CMK (cell line): ENCODE results near the gene DCANP1.

Experiments
- DNase-seq: peaks from one replicate; pipeline ENCODE4 v3.0.0-alpha.2; 2010; ENCODE audit warnings: low read depth

DCANP1 gene

GRCh38 chr5:135441350-135441831 is 5.8 kb downstream of the DCANP1 start:
- no peak for DNase-seq

DNA sequence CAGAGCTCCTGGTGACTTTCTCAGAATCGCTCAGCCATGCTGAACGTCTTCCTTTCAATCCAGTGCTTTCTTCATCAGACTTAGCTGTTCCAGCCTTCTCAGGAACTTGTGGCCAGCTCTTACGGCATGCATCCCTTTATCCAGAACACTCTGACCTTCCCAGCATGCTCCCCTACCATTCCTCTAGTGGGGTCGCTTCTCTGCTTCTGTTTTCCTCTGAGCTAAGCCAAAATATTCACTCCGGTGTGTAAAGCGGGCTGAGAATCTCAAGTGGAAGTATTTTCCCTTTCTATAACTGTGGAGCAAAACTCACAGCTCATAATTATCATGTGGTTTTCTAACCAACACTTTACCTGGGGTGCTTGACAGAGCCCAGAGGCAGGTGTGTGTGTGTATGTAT is 6.2 kb downstream of the DCANP1 start:
- no peak for DNase-seq

DNA sequence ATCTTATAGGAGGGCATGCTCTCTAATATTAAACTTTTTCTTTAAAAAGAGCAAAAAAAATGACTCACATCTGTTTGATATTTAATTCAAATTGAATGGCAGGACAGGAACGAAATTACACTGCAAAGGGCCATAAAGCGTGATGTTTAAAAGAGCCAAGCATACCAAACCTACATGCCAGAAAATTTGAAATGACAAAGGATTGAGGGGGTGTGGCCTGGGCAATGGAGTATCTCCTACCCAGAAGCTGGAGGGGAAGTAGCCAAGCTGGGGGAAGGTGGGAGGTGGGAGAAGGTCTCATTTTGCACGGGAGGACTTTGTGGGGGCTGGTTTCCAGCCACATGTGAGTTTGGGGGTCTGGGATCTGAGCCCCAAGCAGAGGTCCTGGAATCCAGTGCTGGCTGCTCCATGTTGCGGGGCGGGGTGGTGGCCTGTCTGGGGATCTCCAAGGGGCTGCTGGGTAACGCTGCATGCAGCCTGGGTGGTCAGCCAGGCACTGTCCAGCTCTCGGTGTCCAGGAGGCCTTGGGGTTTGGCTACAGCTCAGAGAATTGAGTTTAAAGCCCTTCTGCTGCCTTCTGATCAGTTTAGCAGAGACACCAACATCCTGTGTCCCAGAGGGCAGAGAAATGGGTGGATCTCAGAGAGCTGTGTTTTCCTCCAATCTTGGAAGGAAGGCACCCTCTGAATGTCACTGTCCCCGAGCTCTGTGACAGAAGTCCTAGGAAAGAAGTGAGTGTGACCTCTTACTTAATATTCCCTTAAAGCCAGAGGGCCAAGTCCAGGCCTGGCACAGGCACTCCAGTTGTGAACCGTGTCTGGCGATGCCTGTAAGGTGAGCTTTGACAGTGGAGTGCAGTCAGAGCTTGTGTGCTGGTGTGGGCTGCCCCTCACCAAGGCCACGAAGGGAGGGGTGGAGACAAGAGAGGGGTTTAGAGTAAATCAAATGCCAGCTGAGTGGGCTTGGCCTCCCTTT is 7.6 kb downstream of the DCANP1 start:
- no peak for DNase-seq

DNA sequence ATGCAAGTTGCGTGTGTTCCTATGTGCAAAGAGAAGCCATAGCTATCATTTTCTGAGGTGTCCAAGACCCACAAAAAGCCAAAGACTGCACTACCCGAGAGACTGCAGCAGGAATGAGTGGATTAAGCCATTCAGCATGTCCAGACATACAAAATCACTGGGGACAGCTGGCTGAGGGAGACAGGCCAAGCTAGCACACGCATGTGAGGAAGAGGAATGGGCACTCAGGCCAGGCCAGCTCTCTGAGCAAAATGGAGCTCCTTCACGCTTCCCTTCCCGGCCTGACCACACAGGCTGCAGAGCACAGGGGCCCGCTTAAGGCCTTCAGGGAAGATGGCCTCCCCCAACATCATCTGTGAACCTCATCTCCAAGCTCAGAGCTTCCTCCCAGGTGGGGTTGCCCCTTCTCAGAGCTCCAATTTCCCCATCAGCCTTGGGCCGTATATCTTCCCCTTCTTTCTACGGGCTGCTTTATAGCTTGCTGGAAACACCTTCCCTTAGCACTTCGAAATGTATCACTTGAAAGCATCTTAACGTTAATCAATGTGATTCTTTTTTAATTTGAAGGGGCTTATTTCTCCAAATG is 8.4 kb downstream of the DCANP1 start:
- DNase-seq, result no peak

DNA sequence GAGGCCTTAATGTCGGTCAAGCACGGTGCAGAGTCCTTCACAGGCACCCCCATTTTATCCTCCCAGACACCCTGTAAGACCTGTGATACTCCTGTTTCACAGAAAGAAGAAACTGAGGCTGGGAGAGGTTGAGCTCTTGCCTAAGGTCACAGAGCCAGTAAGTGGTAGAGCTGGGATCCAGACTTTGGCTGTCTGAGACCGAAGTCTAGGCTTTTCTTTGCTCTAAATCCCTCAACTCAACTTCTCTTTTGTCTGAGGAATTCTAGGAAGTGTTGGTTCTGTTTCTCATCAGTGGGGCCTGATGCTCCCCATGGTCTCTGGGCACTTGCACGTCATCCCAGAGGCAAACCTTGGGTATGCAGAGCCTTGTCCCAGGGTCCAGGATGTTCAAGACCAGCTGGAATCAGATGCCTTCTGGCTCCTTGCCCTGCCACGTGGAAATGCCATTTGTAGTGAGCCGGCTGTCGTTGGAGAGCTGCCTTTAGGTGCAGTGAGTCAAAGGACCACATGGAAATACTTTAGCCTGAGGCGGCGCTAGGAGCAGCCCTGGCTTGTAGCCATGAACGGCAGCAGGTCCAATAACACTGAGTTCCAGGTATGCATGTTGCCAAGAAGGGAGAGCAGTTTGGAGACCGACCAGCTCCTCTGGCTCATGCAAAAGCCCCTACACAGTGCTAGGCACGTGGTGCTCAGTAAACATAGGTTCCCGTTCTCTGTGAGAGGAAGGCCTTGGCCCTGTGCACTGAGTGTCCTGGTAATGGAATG is 9.2 kb downstream of the DCANP1 start:
- no peak for DNase-seq

DNA sequence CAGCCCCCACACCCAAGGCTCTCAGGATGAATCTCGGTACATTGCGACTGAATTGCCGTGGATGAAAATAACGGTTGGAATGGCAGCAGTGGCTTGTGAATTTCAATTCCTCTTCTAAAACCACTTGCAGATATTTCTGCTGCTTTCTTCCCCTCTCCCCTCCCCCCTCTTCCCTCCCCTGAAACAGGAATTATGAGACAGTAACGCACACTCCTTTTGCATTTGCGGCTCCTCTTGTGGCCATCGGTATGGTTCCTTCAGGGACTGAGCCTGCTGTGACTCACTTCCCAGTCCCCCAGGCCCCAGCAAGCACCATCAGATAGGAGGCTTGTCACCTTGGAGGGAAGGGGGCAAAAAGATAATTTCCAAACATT is 9.7 kb downstream of the DCANP1 start:
- no peak for DNase-seq

GRCh38 chr5:135436951-135437418 is 10.2 kb downstream of the DCANP1 start:
- no peak for DNase-seq

DNA sequence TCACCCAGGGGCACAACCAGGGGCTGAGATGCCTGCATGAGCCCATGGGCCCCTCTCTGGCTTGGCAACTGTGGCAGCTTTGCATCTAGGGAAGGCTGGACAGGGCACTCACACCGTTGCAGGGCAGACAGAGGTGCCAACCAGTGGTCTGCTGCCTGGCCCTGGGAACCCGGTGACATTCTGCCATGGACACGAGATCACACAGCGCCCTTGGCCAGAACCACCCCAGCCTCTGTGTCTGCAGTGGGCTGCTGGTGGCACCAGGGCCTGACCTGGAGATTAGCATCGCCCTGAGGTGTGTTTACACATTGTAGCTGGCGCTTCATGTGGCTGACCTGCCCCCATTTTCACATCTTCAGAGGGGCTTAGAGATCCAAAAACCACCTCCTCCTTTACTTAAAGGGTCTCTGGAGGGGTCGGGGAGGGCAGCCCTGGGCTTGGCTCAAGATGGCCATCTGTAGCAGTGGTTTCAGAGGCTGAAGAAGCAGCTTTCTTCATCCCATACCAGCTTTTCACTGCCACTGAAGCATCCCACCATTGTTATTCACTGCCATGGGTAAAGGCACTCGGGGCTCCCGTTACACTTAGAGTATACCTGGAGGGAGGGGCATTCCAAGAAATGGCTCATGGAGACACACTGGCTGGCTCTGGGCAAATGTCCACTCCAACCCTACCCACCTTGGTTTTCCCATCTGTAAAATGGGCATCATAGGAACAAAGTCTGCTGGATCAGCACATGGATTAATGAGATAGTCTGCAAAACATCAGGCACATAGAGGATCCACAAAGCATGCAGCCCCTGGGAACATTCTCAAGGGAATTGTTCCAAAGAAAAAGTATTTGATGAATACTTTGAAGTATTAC is 11.4 kb downstream of the DCANP1 start:
- no peak for DNase-seq

GRCh38 chr5:135434591-135435466 is 12.3 kb downstream of the DCANP1 start:
- no peak for DNase-seq

GRCh38 chr5:135433681-135434426 is 13.3 kb downstream of the DCANP1 start:
- DNase-seq, result peak; percentile 56

GRCh38 chr5:135432113-135432512 is 15.0 kb downstream of the DCANP1 start:
- no peak for DNase-seq

DNA sequence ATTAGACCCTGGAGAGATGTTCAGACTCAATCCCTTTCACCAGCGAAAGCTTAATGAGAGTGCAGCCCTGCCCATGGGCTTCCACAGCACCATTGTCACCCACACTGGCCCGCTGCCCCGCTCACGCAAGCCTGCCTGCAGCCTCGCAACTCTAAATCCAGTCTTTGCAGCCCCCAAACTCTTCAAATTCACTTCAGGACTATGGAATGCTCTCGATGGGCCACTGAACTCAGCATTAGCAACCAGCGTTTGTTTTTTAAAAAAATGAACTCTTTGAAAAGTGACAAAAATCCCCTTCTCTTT is 17.1 kb downstream of the DCANP1 start:
- no peak for DNase-seq

GRCh38 chr5:135429301-135430134 is 17.6 kb downstream of the DCANP1 start:
- DNase-seq, result no peak

- no peak for DNase-seq
Observed at GRCh38 chr5:135428586-135428985, 18.6 kb downstream of the DCANP1 start.

GRCh38 chr5:135426102-135427082 is 20.8 kb downstream of the DCANP1 start:
- DNase-seq, result peak; percentile 40

DNA sequence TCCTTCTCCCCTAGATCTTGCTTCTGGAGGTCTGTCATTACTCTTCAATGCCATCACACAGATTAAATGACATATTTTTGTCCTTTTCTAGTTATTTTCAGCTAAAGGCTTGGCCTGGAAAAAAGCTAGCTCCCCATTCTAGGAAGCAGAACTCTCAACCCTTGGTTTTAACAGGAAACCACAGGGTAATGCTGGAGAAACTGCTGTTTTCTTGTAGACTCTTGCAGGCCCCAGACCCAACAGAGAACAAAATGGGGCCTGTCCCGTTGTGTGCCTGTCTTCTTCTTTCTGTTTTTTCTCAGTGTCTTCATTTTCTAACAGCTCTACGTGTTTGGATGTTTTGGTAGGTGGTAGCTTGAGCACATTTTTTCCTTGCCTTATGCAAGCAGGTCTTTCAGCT is 21.5 kb downstream of the DCANP1 start:
- no peak for DNase-seq

DNA sequence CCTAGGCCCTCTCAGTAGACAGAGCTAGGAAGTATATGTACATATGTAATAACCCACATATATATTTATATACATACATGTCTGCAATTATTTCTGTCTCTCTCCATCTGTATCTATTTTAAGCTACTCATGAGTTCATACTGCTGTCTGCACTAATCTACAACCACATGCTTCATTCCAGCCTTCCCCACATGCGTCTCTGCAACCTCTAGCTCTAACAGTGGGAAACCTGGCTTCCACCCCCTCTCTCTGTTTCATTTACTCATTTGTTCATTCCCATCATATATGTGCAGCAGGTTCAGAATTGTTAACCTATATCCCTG is 23.3 kb downstream of the DCANP1 start:
- no peak for DNase-seq
